Ovary (tissue), 3 donors: Measurements from ENCODE around the gene NDE1.

Experiments used
- POLR2A ChIP-seq: fragments of 450-650 bp; IDR thresholded peaks from one replicate; pipeline ENCODE4 v1.6.1; 2017; ENCODE audit warnings: antibody characterized with exemption, mild to moderate bottlenecking, moderate library complexity
- TF ChIP-seq, protein P1 (sequence below), 3 donors: fragments of 450-650 bp in 2 of 3; fragments of 200-600 bp in 1 of 3; IDR thresholded peaks; one replicate each; pipeline versions ENCODE4 v1.5.1 to v1.8.0; 2016 to 2022; ENCODE audit warnings: antibody characterized with exemption in 3 of 3, mild to moderate bottlenecking in 1 of 3
- donor health status: DM: no; HTN: no; CAD: no.

GRCh38 chr16:15640966-15641365, 9.1 kb upstream of the NDE1 start:
- TF ChIP-seq, protein P1, sequence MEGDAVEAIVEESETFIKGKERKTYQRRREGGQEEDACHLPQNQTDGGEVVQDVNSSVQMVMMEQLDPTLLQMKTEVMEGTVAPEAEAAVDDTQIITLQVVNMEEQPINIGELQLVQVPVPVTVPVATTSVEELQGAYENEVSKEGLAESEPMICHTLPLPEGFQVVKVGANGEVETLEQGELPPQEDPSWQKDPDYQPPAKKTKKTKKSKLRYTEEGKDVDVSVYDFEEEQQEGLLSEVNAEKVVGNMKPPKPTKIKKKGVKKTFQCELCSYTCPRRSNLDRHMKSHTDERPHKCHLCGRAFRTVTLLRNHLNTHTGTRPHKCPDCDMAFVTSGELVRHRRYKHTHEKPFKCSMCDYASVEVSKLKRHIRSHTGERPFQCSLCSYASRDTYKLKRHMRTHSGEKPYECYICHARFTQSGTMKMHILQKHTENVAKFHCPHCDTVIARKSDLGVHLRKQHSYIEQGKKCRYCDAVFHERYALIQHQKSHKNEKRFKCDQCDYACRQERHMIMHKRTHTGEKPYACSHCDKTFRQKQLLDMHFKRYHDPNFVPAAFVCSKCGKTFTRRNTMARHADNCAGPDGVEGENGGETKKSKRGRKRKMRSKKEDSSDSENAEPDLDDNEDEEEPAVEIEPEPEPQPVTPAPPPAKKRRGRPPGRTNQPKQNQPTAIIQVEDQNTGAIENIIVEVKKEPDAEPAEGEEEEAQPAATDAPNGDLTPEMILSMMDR (IDR thresholded peaks at IDR 0.05): no peak
- no peak for TF ChIP-seq POLR2A
